HepG2 (cell line): ENCODE results near the gene TNIP1. TPM values are rescaled to one million over a fixed set of nuclear protein-coding genes. Genes with fewer than 3 reads are reported as not detected.

Experiments used
- ATAD3A ChIP-seq: sonication (generic); formaldehyde crosslinking; IDR thresholded peaks from 2 replicates; pipeline ENCODE4 v1.4.0; 2020; ENCODE audit warnings: missing genetic modification reagents
- GATAD1 ChIP-seq: IDR thresholded peaks from 2 replicates; pipeline ENCODE4 v1.6.1; 2016; ENCODE audit warnings: missing genetic modification reagents, missing compliant biosample characterization
- IRF9 ChIP-seq: sonication (generic); formaldehyde crosslinking; IDR thresholded peaks from 2 replicates; pipeline ENCODE4 v1.8.0; 2022; ENCODE audit warnings: missing genetic modification reagents, mild to moderate bottlenecking, borderline replicate concordance
- MAFF ChIP-seq: IDR thresholded peaks from 2 replicates; pipeline ENCODE4 v1.6.1; 2011; ENCODE audit warnings: low read depth, low read length, improper control_type of control experiment
- MED8 ChIP-seq: sonication (generic); formaldehyde crosslinking; IDR thresholded peaks from 2 replicates; pipeline ENCODE4 v1.8.1; 2023; ENCODE audit warnings: mild to moderate bottlenecking, missing genetic modification reagents; ENCODE audit not compliant: insufficient replicate concordance
- MLLT10 ChIP-seq: sonication (generic); formaldehyde crosslinking; IDR thresholded peaks from 2 replicates; pipeline ENCODE4 v1.4.0; 2020; ENCODE audit warnings: missing genetic modification reagents
- NONO ChIP-seq, 2 experiments: fragments of 450-650 bp in 1 of 2; sonication (generic) in 1 of 2; formaldehyde crosslinking in 1 of 2; IDR thresholded peaks in 1 of 2; conservative IDR thresholded peaks in 1 of 2; 2 replicates each; pipeline versions ENCODE4 v1.6.1 to v1.8.0; 2017 to 2022; ENCODE audit warnings: mild to moderate bottlenecking in 1 of 2, missing genetic modification reagents in 1 of 2, moderate library complexity in 1 of 2
- NR2F2 ChIP-seq: IDR thresholded peaks from 2 replicates; pipeline ENCODE4 v1.6.1; 2012; ENCODE audit warnings: low read depth, inconsistent platforms, borderline replicate concordance
- PHB2 ChIP-seq: fragments of 450-650 bp; IDR thresholded peaks from 2 replicates; pipeline ENCODE4 v1.6.1; 2018; ENCODE audit not compliant: partially characterized antibody
- PRDM10 ChIP-seq: sonication (generic); formaldehyde crosslinking; IDR thresholded peaks from 2 replicates; pipeline ENCODE4 v1.4.0; 2020; ENCODE audit warnings: low read depth, missing genetic modification reagents
- PREB ChIP-seq: sonication (generic); formaldehyde crosslinking; IDR thresholded peaks from 2 replicates; pipeline ENCODE4 v1.4.0; 2020; ENCODE audit warnings: missing genetic modification reagents
- THAP9 ChIP-seq: sonication (generic); formaldehyde crosslinking; IDR thresholded peaks from 2 replicates; pipeline ENCODE4; 2020; ENCODE audit warnings: missing genetic modification reagents, mild to moderate bottlenecking, borderline replicate concordance
- TOE1 ChIP-seq: sonication (generic); formaldehyde crosslinking; IDR thresholded peaks from 2 replicates; pipeline ENCODE4 v1.4.0; 2020; ENCODE audit warnings: mild to moderate bottlenecking, missing genetic modification reagents
- ZNF280B ChIP-seq: sonication (generic); formaldehyde crosslinking; IDR thresholded peaks from 2 replicates; pipeline ENCODE4 v1.5.0; 2020; ENCODE audit warnings: missing genetic modification reagents, mild to moderate bottlenecking, borderline replicate concordance
- ZNF816 ChIP-seq: sonication (generic); formaldehyde crosslinking; IDR thresholded peaks from 2 replicates; pipeline ENCODE4 v1.8.0; 2022; ENCODE audit warnings: missing genetic modification reagents, mild to moderate bottlenecking, borderline replicate concordance
- polyA plus RNA-seq, 8 experiments: library from polyadenylated mRNA; depleted of rRNA in 3 of 8; stranded (reverse) in 7 of 8; unstranded in 1 of 8; fragments of >200 nt; fragmentation: Illumina TruSeq in 4 of 8; extraction: Trizol in 4 of 8; gene quantifications; 2 replicates each; pipeline versions ENCODE4 v1.2.1 to v1.2.3, GENCODE V29; 2011 to 2016; ENCODE audit warnings: low read depth in 4 of 8, missing spikeins in 1 of 8, mixed read lengths in 1 of 8; ENCODE audit not compliant: insufficient read depth in 1 of 8
- total RNA-seq, 5 experiments: library from RNA; depleted of rRNA; stranded (reverse); fragments of >200 nt; fragmentation: Illumina TruSeq; extraction: Trizol; gene quantifications; 2 replicates each; pipeline ENCODE4 v1.2.3, GENCODE V29; 2016; ENCODE audit warnings: low read depth in 1 of 5

The TNIP1 gene
- total and polyA plus RNA-seq, 2 of the 13 experiments (the other 11 are each of a cell fraction or from before 2014, with no cell fraction given), result 26.2 to 45.9 TPM

GRCh38 chr5:151080613-151081430 lies at the start of gene TNIP1 (continued):
- TF ChIP-seq THAP9 (CRISPR knock-in tag), result peak; percentile 63; the same call in 1 of the 2 replicates
- no peak for TF ChIP-seq ATAD3A
- TF ChIP-seq MLLT10 (CRISPR knock-in tag), result no peak
- 0 out of 2 replicates have a peak, but pooled peaks have one; percentile 42 for TF ChIP-seq TOE1
- peak; percentile 83; the same call in 1 of the 2 replicates for TF ChIP-seq IRF9
- no peak for TF ChIP-seq PHB2
- TF ChIP-seq ZNF280B, result peak; percentile 74; the same call in 1 of the 2 replicates
- TF ChIP-seq PRDM10 (CRISPR knock-in tag), result no peak
- no peak for TF ChIP-seq MAFF
- peak; percentile 76 for TF ChIP-seq MED8 (CRISPR knock-in tag)
- TF ChIP-seq ZNF816, result peak; percentile 87; the same call in 1 of the 2 replicates
- no peak for TF ChIP-seq PREB
- TF ChIP-seq GATAD1 (CRISPR knock-in tag), result peak; percentile 67
- peak; percentile 43; the same call in 1 of the 2 replicates for TF ChIP-seq NR2F2
- no peak for TF ChIP-seq NONO (IDR thresholded peaks at IDR 0.05)
- TF ChIP-seq NONO (CRISPR knock-in tag; conservative IDR thresholded peaks at IDR 0.05), result peak; percentile 84
